Stimulated activated naive CD4-positive, alpha-beta T cell (primary cell): ENCODE measurements around the gene GAPDH.
"Not testable (repeated sequence)": the region's sequence is repeated elsewhere in the genome, so short reads cannot be mapped to it uniquely, and the experiment has no call there.

Experiments
- DNase-seq, 6 experiments: peaks; one replicate each; lab custom pipeline; 2025; lab: John Stamatoyannopoulos, UW

The GAPDH gene

DNA sequence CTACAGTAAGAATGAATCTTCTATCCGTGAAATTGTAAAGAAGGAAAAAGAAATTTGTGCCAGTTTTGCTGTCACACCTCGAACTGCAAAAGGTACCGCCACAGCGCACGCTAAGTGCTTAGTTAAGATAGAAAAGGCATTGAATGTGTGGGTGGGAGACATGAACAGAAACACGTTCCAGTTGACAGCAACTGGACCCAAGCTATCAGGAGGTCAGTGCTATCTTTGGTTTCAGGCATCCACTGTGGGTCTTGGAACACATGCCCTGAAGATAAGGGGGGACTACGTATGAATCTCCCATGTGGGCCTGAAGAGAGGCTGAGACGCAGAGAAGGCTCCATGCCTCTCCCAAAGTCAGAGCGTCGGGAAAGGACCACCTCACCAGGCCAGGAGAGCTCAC, 11.7 kb downstream of the GAPDH start:
- DNase-seq, result no peak

GRCh38 chr12:6547566-6547965, 13.2 kb downstream of the GAPDH start:
- DNase-seq, result no peak

DNA sequence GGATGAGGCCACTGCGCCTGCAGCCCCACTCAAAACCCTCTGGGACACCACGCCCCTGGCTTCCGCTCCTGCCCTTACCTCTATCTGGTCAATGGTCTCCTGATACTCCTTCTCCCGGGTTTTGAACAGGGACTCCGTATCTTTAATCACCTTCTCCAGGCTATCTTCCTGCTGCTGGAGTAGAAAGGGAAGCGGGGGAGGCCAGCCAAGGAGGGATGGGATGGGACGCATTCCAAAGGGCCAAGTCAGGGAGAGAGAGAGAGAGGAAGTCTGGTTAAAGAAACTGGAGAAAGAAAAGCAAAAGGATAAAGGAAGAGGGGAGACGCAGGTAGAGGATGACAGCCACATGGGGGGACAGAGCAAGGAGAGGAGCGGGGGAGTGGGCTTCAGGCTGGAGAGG, 13.7 kb downstream of the GAPDH start:
- DNase-seq, result no peak

GRCh38 chr12:6548556-6548955, 14.2 kb downstream of the GAPDH start:
- no peak for DNase-seq

- DNase-seq, result no peak
Measured at GRCh38 chr12:6548966-6549683, 14.8 kb downstream of the GAPDH start.

DNA sequence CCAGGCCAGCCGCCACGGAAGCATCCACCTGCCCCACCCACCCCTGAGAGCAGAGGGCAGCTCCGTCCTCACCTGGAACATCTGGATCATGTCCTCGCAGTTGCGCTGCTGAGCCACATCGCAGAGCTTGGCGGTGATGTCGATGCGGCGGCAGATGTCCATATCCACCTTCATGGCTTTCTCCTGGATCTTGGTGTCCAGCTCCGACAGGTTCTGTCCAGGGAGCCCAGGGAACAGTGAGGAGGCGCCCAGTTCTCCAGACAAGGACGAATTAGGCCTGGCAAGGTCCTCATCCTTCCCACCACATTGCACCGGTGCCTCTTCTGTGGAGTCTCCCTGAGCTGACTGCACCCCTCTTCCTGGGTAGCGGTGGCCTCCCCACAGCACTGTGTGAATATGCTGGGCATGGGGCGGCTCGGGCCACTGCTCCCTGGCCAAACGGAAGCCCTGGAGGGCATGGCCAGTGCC, 15.4 kb downstream of the GAPDH start:
- no peak for DNase-seq

DNA sequence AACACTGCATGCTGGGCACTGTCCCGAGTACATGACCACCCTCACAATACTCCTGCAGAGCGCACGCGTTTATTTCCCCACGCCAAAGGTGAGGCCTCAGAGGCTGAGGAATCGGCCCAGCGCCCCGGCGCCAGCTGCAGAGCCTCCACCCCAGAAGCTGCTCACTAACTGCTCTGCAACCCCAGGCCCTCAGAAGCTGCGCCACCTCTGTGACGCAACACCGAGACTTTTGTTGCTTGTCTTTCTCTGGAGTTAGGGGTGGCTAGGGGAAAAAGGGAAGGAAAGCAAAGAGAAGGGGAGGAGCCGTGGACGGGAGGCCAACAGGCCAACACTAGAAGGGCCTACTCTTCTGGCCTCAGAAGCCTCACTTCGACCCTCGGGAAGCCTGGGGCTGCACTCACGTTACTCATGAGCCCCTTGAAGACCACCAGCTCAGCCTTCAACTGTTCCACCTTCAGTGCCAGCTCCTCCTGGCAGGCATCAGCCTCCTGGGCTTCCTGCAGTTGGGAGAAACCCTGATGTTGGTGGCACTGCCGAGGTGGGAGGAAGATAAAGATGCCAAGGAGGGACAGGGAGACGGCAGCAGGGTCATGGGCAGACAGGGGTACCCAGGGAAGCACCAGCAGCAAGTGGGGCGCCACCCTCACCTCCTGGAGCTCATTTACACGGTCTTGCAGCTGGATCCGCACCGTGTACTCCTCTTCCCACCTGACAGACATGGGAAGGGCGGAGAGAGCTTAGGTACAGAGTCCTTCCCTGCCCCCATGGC, 16.2 kb downstream of the GAPDH start:
- DNase-seq, result no peak

DNA sequence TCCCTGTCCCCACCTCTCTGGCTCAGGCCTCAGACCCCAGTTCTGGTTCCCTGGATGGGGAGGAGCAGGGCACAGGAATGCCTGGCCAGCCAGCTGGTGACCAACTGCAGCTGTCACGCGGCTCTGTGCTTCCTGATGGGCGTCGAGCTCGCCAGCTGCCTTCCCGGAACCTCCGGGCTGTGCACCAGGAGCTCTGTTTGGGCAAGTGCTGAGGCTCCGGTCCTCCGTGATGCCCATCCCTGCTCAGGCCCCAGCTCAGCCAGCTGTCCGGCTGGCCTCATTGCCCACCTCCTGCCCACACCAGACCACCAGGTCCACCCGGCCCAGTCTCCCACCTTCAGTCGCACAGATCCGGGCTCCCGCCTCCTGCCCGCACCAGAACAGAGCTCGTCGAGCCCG, 16.7 kb downstream of the GAPDH start:
- DNase-seq, result no peak

DNA sequence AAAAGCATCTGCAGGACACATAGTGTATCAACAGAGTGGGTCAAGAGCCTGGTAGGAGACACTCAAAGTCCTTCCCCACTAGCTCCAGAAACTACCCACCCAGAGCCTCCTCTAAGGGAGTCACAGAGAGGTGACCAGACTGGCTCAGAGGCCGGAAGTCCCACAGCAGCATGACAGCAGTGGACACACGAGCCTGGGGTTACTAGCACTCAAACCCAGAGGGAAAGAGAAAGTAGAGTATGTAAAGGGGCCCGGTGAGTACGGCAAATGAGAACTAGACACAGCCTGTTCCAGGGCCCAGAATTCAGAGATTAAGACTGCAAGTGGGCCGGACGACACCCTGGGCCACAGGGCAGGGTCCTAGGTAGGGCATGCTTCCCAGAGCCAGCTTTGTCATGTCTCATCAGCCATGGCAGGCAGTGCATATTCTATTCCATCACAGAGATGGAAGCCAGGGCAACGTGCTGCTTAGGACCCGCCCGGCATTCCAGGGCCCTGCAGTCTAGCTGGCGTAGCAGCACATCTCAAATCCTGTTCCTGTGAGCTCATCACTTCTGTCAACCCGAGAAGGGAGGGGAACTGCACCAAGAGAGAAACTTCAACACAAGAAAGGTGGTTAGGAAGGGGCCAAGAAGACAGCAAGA, 17.3 kb downstream of the GAPDH start:
- DNase-seq, result no peak

DNA sequence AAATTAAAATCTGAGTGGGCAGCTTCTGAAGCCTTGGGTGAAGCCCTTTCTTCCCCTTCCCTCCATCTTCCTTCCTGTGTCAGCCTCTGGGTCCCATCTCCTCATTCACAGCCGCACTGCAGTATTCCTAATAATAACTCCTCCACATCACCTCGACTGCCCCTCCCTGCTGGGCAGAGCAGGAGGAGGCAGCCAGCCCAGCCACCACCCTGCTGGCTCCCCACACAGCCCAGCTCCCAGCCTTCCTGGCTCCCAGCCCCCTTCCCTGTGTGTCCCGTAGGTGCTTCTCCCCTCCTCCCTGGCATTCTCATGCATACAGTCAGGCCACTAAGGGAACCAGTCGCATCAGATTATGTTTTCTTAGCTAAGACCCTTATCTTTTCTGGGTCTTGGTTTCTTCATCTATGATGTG, 17.8 kb downstream of the GAPDH start:
- DNase-seq, result no peak

GRCh38 chr12:6553051-6553868, 18.9 kb downstream of the GAPDH start:
- no peak for DNase-seq

DNA sequence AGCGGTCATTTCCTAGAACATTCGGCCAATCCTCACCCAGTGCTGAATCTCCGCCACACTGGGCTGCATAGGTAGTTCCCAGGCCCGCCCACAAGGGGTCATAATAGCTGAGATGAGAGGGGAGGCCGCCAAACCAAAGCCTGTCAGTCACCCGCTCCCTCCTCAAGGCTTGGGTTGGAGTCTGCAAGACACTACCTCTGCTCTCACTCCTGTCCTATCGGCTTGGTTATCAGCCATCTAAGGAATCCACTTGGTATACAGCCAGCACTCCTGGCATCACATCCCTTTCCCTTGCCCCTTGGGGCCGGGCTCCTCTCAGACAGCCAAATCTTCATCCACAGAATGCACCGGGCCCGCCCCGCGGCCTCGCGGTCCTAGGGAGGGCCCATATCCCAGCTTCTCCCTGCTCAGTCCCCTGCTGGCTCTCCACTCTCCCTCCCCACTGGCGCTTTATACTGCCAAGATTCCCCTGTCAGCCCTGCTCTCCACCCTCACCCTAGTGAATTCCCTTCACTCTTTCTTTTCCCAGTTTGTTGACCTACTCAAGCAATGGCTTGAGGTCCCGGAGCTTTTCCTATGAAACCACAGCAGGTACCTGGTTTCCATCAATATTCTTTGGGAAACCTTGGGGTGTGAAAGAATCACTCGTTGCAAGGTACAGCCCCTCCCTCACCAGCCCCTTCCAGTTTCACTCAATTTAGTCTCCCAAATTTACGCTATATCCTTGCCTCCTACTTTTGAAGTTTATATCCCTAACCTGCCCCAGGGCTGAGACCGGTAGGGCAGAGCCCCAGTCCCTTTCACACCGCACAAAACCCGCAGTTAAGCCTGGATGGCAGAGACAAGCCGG, 20.1 kb downstream of the GAPDH start:
- DNase-seq, result peak; percentile 23 to 61 (median 52)

GRCh38 chr12:6555018-6555691, 20.8 kb downstream of the GAPDH start:
- DNase-seq, result no peak

DNA sequence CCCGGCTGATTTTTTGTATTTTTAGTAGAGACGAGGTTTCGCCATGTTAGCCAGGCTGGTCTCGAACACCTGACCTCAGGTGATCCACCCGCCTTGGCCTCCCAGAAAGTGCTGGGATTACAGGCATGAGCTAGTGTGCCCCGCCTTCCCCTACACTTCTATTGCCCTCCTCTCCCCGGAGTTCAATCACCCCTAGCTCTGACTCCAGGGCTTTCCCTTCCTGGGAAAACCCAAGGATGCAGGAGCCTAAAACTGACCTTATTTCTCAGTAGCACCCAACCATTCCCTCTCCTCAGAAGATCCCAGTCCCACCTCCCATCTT, 22.1 kb downstream of the GAPDH start:
- not testable (repeated sequence) for DNase-seq

DNA sequence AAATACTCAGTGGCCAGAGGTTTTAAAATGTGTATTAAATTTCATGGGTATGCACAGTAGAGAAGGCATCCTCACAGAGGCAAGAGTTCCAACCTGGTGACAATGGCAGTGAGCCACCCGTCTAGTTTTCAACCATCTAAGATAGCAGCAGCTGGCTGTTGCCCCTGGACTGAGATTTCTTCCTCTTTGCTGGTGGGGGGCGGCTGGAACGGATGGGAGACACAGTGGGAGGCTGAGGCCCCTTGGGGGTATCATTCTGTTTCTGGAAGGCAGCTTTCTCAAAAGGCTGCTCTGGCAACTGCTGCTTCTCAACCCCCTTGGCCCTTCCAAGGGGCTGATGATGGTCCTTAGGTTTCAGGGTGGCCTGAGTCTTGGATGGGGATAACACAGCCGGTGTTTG, 22.5 kb downstream of the GAPDH start:
- no peak for DNase-seq

GRCh38 chr12:6558014-6558760, 23.9 kb downstream of the GAPDH start:
- peak in 5 of 6 experiments; percentile 32 to 72 (median 57) for DNase-seq

DNA sequence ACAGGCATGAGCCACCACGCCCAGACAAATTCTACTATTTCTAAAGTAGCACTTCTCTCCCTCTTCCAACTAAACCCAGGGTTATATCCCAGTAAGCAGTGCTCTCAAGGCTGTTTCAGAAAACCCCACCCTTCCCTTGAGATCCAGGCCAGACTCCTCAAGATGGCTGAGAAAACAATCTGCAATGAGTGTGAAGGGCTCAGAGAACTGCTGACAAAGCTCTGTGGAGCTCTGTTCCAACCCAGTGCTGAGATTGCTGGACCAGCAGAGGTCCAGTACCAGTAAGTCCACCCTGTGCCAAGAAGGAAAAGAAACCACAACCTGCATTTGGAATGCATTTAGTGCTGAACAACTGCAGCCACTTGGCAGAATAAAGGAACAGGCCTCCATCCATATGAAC, 25.2 kb downstream of the GAPDH start:
- no peak for DNase-seq

DNA sequence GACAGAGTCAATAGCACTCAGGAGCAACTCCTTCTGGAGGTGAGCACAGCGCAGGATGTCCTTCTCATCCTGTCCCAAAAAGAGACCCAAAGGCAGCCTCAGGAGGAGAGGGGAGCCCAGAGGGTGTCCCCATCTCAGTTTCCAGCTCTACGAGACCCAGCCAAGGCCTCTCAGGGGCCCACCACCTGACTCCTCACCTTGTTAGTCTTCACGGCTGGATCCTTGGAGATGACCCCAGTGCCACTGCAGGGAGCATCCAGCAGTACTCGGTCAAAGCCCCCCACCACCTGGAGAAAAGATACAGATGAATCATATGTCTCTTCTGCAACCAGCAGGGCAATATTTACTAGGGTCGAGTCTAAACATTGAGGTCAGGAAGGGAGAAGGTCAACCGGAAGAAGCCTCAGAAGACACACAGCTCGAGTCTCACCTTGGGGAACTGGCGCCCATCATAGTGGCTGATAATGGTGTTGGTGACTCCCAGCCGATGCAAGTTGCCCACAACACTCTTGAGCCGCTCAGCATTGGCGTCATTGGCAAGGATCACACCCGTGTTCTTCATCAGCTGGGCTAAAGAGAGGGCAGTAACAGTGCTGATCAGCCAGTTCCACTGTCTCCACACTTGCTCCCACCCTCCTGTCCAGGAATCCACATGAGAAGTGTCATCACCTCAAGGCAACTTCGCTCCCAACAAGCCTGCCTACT, 26.3 kb downstream of the GAPDH start:
- no peak for DNase-seq

DNA sequence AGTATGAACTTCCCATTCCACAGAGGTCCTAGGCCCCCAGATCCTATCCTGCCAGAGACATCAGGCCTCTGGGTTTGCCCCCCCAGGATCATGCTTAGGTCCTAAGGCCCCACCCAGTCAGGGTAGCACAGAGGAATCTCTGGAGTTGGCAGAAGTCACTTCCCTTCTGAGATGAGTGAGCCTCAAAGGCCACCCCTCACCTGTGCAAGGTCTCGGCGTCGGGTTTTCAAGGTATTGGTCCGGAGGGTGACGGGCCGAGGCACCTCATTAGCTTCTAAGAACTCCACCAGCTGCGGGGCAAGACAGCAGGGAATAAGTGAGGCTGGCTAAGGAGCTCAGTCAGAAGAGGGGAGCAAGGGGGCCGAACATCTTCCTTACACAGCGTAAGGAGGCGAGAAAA, 28.6 kb downstream of the GAPDH start:
- no peak for DNase-seq
